KMS-11 (cell line): ENCODE data around the gene TBCD.

Source experiments
- H2AFZ ChIP-seq: fragments of 200-600 bp; sonication (generic); 2 replicates; pipeline ENCODE4 v1.6.1; 2016; ENCODE audit warnings: antibody characterized with exemption, mixed run types, low read depth
- H3K27ac ChIP-seq: fragments of 200-600 bp; sonication (generic); 2 replicates; pipeline ENCODE4 v1.6.1; 2016; ENCODE audit warnings: mild to moderate bottlenecking, mixed run types
- H3K27me3 ChIP-seq: fragments of 200-600 bp; sonication (generic); 2 replicates; pipeline ENCODE4 v1.6.1; 2017; ENCODE audit warnings: mild to moderate bottlenecking, low read depth, mixed run types, moderate library complexity; ENCODE audit not compliant: insufficient read depth
- H3K36me3 ChIP-seq: fragments of 200-600 bp; sonication (generic); 2 replicates; pipeline ENCODE4 v1.6.1; 2017; ENCODE audit warnings: mild to moderate bottlenecking, mixed run types; ENCODE audit not compliant: insufficient read depth
- H3K4me1 ChIP-seq: fragments of 200-600 bp; sonication (generic); 2 replicates; pipeline ENCODE4 v1.6.1; 2016; ENCODE audit warnings: mild to moderate bottlenecking, low read depth, mixed run types; ENCODE audit not compliant: poor library complexity, severe bottlenecking
- H3K4me2 ChIP-seq: fragments of 200-600 bp; sonication (generic); 2 replicates; pipeline ENCODE4 v1.7.0; 2016; ENCODE audit warnings: mild to moderate bottlenecking, mixed run types
- H3K4me3 ChIP-seq: fragments of 200-600 bp; sonication (generic); IDR thresholded peaks from 2 replicates; pipeline ENCODE4 v1.6.1; 2017; ENCODE audit warnings: low read depth, low read length, mixed read lengths; ENCODE audit not compliant: insufficient read depth
- H3K79me2 ChIP-seq: fragments of 200-600 bp; sonication (generic); 2 replicates; pipeline ENCODE4 v1.6.1; 2016; ENCODE audit warnings: low read depth, mixed run types; ENCODE audit not compliant: insufficient read depth
- H3K9ac ChIP-seq: fragments of 200-600 bp; sonication (generic); 2 replicates; pipeline ENCODE4 v1.6.1; 2016; ENCODE audit warnings: mild to moderate bottlenecking, mixed run types
- H4K20me1 ChIP-seq: fragments of 200-600 bp; sonication (generic); 2 replicates; pipeline ENCODE4 v1.6.1; 2016; ENCODE audit warnings: mild to moderate bottlenecking, mixed run types; ENCODE audit not compliant: insufficient read depth
- TF ChIP-seq, protein P1 (sequence below): fragments of 200-600 bp; sonication (generic); conservative IDR thresholded peaks from 2 replicates; pipeline ENCODE4 v1.6.1; 2017; ENCODE audit warnings: low read depth, mild to moderate bottlenecking, antibody characterized with exemption, low read length, moderate library complexity, mixed read lengths

TBCD gene

DNA sequence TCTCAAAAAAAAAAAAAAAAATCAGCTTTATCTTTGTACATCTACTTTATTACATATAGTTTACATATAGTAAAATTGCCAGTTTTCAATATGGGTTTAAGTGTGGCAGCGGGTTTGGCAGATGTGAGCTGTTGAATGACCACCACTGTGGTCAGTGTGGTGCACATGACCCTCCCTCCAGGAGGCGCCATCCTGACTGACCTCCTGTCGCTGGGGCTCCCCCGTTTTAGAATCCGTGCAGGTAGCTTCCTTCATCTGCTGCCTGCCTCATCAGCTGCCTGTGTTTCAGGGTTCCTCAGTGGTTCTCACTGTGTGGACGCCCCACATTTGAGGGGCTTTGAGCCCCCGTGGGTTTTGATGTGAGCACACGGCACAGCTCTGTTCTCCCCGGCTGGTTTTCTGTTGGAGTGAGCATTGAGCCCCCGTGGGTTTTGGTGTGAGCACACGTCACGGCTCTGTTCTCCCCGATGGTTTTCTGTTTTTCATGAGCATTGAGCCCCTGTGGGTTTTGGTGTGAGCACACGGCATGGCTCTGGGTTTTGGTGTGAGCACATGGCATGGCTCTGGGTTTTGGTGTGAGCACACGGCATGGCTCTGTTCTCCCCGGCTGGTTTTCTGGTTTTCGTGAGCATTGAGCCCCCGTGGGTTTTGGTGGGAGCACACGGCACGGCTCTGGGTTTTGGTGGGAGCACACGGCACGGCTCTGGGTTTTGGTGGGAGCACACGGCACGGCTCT, 145.8 kb downstream of the TBCD start:
- Histone ChIP-seq H3K36me3 (no peaks in the 10 kb centered on the region), H2AFZ (no peak overlapping the region), H3K4me3 (no peak overlapping the region), H3K4me1 (no peaks in the 10 kb centered on the region), H3K79me2 (no peaks in the 10 kb centered on the region), H4K20me1 (no peaks in the 10 kb centered on the region), H3K27ac (no peak overlapping the region), H3K4me2 (no peak overlapping the region), H3K9ac (no peak overlapping the region), H3K27me3 (no peaks in the 10 kb centered on the region)
- TF ChIP-seq, protein P1, sequence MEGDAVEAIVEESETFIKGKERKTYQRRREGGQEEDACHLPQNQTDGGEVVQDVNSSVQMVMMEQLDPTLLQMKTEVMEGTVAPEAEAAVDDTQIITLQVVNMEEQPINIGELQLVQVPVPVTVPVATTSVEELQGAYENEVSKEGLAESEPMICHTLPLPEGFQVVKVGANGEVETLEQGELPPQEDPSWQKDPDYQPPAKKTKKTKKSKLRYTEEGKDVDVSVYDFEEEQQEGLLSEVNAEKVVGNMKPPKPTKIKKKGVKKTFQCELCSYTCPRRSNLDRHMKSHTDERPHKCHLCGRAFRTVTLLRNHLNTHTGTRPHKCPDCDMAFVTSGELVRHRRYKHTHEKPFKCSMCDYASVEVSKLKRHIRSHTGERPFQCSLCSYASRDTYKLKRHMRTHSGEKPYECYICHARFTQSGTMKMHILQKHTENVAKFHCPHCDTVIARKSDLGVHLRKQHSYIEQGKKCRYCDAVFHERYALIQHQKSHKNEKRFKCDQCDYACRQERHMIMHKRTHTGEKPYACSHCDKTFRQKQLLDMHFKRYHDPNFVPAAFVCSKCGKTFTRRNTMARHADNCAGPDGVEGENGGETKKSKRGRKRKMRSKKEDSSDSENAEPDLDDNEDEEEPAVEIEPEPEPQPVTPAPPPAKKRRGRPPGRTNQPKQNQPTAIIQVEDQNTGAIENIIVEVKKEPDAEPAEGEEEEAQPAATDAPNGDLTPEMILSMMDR: no peak

DNA sequence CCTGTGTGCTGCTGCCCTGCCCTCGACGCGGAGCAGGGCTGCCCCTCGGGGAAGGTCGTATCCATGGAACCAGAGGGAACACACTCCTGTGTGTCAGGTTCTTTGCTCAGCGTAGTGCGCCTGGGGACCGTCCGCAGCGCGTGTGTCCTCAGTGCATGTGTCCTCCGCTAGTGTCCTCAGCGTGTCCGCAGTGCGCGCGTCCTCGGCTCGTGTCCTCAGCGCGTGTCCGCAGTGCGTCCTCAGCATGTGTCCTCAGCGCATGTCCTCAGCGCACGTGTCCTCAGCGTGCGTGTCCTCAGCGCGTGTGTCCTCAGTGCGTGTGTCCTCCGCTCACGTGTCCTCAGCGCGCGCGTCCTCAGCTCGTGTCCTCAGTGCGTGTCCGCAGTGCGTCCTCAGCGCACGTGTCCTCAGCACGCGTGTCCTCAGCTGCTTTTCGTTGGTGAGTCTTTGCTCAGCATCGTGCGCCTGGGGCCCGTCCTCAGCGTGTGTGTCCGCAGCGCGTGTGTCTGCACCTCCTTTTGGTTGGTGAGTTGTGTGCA, 147.2 kb downstream of the TBCD start:
- Histone ChIP-seq H2AFZ (no peak overlapping the region), H3K4me1 (no peaks in the 10 kb centered on the region), H3K27ac (no peak overlapping the region), H3K27me3 (no peaks in the 10 kb centered on the region), H3K36me3 (no peaks in the 10 kb centered on the region), H3K79me2 (no peaks in the 10 kb centered on the region), H3K4me2 (no peak overlapping the region), H4K20me1 (no peaks in the 10 kb centered on the region), H3K9ac (no peak overlapping the region), H3K4me3 (no peak overlapping the region)
- TF ChIP-seq, protein P1: no peak

DNA sequence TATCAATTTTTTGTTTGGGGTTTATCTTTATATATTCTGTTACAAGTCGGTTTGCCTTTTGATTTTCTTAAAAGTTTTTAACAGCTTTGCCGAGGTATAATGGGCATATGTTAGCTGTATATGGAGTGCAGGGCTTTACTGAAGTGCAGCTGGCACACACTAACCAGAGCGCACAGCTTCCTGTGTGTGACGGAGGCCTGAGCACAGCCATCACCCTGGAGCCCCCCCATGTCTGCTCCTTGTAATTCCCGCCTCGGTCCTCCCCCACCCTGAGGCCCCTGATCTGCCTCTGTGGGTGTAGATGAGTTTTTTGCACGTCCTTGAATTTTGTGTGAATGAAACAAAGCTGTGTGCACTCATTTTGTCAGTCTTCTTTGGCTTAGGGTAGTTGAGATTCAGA, 148.1 kb downstream of the TBCD start:
- Histone ChIP-seq H3K4me1 (no peaks in the 10 kb centered on the region), H3K4me3 (no peak overlapping the region), H3K27ac (no peak overlapping the region), H2AFZ (no peak overlapping the region), H3K4me2 (no peak overlapping the region), H3K79me2 (no peaks in the 10 kb centered on the region), H3K36me3 (no peaks in the 10 kb centered on the region), H4K20me1 (no peaks in the 10 kb centered on the region), H3K9ac (no peak overlapping the region), H3K27me3 (no peaks in the 10 kb centered on the region)
- TF ChIP-seq, protein P1: no peak

DNA sequence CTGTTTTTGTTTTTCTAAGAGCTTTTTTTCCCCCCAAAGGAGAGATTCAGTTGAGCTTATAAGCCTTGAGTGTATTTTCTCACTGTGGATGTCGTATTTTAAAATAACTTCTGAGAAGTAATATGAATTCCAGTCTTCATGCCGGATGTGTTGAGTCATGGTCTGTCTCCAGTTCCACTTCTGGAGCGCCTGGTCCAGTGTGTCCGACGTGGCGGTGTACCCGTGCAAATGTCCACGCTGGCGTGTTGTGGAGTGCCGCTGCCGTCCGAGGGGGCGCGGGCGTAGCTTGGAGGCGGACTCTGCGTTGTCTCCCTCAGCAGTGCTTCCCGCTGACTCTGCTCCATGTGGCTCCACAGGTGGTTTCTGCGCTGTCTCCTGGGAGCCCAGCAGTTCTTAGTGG, 148.9 kb downstream of the TBCD start:
- Histone ChIP-seq H4K20me1 (no peaks in the 10 kb centered on the region), H3K4me2 (no peak overlapping the region), H3K36me3 (no peaks in the 10 kb centered on the region), H3K4me1 (no peaks in the 10 kb centered on the region), H2AFZ (no peak overlapping the region), H3K4me3 (no peak overlapping the region), H3K27ac (no peak overlapping the region), H3K27me3 (no peaks in the 10 kb centered on the region), H3K9ac (no peak overlapping the region), H3K79me2 (no peaks in the 10 kb centered on the region)
- TF ChIP-seq, protein P1: no peak
